Epithelial cell of esophagus (primary cell): ENCODE results near the gene CNGA4.

Experiments
- DNase-seq: peaks from one replicate; pipeline ENCODE4 v3.0.0; 2010; ENCODE audit warnings: low read depth
- H3K4me3 ChIP-seq: 2 replicates; pipeline ENCODE4 v1.5.1; 2011; ENCODE audit warnings: mild to moderate bottlenecking, low read length, control low read depth
- TF ChIP-seq, protein P1 (sequence below): IDR thresholded peaks from 2 replicates; pipeline ENCODE4 v1.5.1; 2011; ENCODE audit warnings: low read depth, mild to moderate bottlenecking, low read length, control low read depth, inconsistent platforms; ENCODE audit not compliant: insufficient read depth; ENCODE audit errors: missing control alignments

Gene CNGA4

GRCh38 chr11:6234387-6235107, 4.3 kb upstream of the CNGA4 start, which contains the start of gene FHIP1B:
Gene FHIP1B, minus strand, starts transcription at chr11:6234636. Its CDS starts 10,120 bp downstream, at chr11:6224516.
- peak within 1 kb of the TSS; percentile 97 for H3K4me3 ChIP-seq
- TF ChIP-seq, protein P1, sequence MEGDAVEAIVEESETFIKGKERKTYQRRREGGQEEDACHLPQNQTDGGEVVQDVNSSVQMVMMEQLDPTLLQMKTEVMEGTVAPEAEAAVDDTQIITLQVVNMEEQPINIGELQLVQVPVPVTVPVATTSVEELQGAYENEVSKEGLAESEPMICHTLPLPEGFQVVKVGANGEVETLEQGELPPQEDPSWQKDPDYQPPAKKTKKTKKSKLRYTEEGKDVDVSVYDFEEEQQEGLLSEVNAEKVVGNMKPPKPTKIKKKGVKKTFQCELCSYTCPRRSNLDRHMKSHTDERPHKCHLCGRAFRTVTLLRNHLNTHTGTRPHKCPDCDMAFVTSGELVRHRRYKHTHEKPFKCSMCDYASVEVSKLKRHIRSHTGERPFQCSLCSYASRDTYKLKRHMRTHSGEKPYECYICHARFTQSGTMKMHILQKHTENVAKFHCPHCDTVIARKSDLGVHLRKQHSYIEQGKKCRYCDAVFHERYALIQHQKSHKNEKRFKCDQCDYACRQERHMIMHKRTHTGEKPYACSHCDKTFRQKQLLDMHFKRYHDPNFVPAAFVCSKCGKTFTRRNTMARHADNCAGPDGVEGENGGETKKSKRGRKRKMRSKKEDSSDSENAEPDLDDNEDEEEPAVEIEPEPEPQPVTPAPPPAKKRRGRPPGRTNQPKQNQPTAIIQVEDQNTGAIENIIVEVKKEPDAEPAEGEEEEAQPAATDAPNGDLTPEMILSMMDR: no peak
- DNase-seq: peak; percentile 100

DNA sequence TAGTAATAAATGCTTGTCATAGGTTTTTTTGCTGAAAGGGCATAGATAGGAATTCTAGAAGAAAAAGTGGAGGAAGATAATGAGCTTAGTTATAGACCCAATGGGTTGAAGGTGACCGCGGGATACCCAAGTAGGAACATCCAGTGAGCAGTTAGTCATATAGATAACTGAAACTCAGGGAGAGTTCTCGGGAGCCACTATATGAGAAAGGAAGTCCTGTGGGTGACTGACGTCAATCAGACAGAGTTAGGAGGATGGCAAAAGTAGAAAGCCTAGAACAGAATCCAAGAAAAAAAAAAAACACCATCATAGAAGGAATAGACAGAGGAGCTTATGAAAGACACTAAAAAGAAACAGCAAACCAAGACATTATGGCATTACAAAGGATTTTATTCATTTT, 1.6 kb upstream of the CNGA4 start:
- TF ChIP-seq, protein P1: no peak

DNA sequence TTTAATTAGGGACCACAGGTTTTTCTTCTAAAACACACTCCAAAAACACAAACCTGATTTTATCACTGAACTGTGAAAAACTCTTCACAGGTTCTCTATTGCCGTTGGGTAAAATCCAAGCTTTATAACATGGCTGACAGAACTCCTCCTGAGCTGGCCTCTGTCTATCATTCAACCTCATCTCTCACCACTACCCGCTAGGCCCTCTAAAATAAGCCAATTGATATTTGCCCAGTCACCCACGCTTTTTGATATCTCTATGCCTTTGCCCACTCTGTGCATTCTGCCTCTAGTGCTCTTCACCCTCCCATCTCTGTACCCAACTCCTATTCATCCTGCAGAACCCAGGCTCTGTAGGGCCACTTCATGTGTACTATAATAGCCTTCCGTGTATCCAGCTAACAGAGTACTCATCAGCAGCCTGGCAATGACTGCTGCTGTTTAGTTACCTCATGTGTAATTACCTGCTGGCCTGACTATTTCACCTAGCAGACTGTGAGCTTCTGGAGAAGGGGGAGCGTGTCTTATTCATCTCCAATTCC, 1.1 kb upstream of the CNGA4 start:
- no peak overlapping the region for H3K4me3 ChIP-seq
- DNase-seq: no peak
- TF ChIP-seq, protein P1: no peak

More for the DNA sequence above, 1.6 kb upstream of the CNGA4 start:
- H3K4me3 ChIP-seq: no peak overlapping the region
- no peak for DNase-seq

DNA sequence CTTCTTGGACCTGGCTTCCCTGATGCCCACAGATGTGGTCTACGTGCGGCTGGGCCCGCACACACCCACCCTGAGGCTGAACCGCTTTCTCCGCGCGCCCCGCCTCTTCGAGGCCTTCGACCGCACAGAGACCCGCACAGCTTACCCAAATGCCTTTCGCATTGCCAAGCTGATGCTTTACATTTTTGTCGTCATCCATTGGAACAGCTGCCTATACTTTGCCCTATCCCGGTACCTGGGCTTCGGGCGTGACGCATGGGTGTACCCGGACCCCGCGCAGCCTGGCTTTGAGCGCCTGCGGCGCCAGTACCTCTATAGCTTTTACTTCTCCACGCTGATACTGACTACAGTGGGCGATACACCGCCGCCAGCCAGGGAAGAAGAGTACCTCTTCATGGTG, 1.2 kb downstream of the CNGA4 start:
- DNase-seq: no peak
- TF ChIP-seq, protein P1: no peak
- no peak overlapping the region for H3K4me3 ChIP-seq

GRCh38 chr11:6240781-6241180, 1.9 kb downstream of the CNGA4 start:
- no peak for DNase-seq
- TF ChIP-seq, protein P1: no peak

GRCh38 chr11:6241316-6241715, 2.4 kb downstream of the CNGA4 start:
- TF ChIP-seq, protein P1: no peak
- no peak for DNase-seq
- H3K4me3 ChIP-seq: no peak overlapping the region

More at GRCh38 chr11:6240781-6241180, 1.9 kb downstream of the CNGA4 start:
- no peak overlapping the region for H3K4me3 ChIP-seq
